Esophagus squamous epithelium (tissue), 4 donors: ENCODE data around the gene SPEN.

Source experiments
- CTCF ChIP-seq, 6 experiments: fragments of 450-650 bp in 4 of 6; fragments of 200-600 bp in 2 of 6; sonication (generic) in 2 of 6; IDR thresholded peaks; one replicate each; pipeline ENCODE4 v1.5.1; 2016 to 2019; ENCODE audit warnings: antibody characterized with exemption in 6 of 6, mild to moderate bottlenecking in 4 of 6, moderate library complexity in 4 of 6
- POLR2A ChIP-seq, 4 donors: fragments of 450-650 bp; IDR thresholded peaks; one replicate each; pipeline ENCODE4 v1.6.1; 2017; ENCODE audit warnings: antibody characterized with exemption in 4 of 4, mild to moderate bottlenecking in 4 of 4, moderate library complexity in 3 of 4

GRCh38 chr1:15943992-15944307 is 96.4 kb downstream of the SPEN start:
- no peak for TF ChIP-seq CTCF (IDR thresholded peaks at IDR 0.05)
- no peak for TF ChIP-seq POLR2A (IDR thresholded peaks at IDR 0.05)
